ENCODE measurements around the gene MTG2. TPM values are rescaled to one million over a fixed set of nuclear protein-coding genes. Genes with fewer than 3 reads are reported as not detected.

The MTG2 gene
- total RNA-seq, 2 donors from 2014 or later: 28.0 to 41.8 TPM

DNA sequence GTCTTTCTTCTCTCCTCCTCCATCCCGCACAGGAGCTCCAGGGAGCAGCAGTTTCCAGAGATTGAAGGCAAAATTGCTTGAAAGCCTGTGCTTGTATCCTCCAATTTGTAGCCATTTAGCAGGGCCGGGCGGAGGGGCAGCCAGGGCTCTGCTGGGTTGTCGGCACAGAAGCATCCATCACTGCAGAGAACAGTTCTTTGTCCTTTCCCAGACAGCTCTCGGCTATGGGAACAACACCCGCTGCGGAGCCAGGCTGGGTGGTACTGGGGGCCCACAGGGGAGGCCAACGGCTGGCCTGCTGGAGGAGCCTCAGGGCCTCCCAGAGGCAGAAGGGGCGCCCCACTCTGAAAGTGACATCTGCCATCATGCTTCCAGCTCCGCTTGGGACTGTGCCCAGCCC lies 29.5 kb downstream of the MTG2 start:
- Histone ChIP-seq H3K36me3 (no peaks in the 10 kb centered on the region), H3K27me3 (replicated peaks; ENCODE audit: insufficient read depth) (peaks cover 4% of the 10 kb centered on the region)
- TF ChIP-seq, protein P1, sequence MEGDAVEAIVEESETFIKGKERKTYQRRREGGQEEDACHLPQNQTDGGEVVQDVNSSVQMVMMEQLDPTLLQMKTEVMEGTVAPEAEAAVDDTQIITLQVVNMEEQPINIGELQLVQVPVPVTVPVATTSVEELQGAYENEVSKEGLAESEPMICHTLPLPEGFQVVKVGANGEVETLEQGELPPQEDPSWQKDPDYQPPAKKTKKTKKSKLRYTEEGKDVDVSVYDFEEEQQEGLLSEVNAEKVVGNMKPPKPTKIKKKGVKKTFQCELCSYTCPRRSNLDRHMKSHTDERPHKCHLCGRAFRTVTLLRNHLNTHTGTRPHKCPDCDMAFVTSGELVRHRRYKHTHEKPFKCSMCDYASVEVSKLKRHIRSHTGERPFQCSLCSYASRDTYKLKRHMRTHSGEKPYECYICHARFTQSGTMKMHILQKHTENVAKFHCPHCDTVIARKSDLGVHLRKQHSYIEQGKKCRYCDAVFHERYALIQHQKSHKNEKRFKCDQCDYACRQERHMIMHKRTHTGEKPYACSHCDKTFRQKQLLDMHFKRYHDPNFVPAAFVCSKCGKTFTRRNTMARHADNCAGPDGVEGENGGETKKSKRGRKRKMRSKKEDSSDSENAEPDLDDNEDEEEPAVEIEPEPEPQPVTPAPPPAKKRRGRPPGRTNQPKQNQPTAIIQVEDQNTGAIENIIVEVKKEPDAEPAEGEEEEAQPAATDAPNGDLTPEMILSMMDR (IDR thresholded peaks at IDR 0.05): no peak

DNA sequence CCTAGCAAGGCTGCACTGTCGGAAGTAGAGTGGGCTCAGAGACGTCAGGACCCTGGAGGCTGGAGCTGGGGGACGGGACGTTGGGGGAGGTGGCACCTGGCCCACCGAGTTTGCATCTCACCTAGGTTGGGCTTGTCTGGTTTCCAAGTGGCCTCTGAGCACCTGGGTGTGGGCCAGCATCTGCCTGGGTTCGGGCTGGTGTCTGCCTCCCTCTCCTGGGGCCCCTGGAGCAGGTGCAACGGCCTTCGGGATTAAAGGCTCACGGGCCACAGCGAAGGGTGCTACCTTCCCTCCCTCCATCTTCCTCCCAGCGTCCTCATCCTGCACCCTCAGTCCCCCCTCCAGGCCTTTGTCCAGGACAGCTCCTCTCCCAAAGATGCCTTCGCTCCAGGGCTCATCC lies 31.2 kb downstream of the MTG2 start:
- DNase-seq (ENCODE audit: low spot score): no peak
- H3K27ac ChIP-seq: no peak overlapping the region
- peaks cover 16% of the 10 kb centered on the region for H3K27me3 ChIP-seq (replicated peaks; ENCODE audit: insufficient read depth)
- no peaks in the 10 kb centered on the region for H3K36me3 ChIP-seq
- H3K4me3 ChIP-seq: no peak overlapping the region
- H3K4me1 ChIP-seq (ENCODE audit: control insufficient read depth in 1 of 2, low read depth in 2 of 2): peaks cover 0 to 2% of the 10 kb centered on the region in 2 donors
- no peak for ATAC-seq (ENCODE audit: insufficient number of reproducible peaks, low FRiP score, low read depth)
- no peaks in the 10 kb centered on the region for H3K9me3 ChIP-seq
- TF ChIP-seq, protein P1 (IDR thresholded peaks at IDR 0.05): no peak

More for the DNA sequence above, 29.5 kb downstream of the MTG2 start:
- H3K27ac ChIP-seq: no peak overlapping the region
- no peaks in the 10 kb centered on the region for H3K9me3 ChIP-seq
- H3K4me3 ChIP-seq: no peak overlapping the region
- no peaks in the 10 kb centered on the region for H3K4me1 ChIP-seq (ENCODE audit: control insufficient read depth in 1 of 2, low read depth in 2 of 2)
- no peak for ATAC-seq (ENCODE audit: insufficient number of reproducible peaks, low FRiP score, low read depth)
- DNase-seq (ENCODE audit: low spot score): no peak

DNA sequence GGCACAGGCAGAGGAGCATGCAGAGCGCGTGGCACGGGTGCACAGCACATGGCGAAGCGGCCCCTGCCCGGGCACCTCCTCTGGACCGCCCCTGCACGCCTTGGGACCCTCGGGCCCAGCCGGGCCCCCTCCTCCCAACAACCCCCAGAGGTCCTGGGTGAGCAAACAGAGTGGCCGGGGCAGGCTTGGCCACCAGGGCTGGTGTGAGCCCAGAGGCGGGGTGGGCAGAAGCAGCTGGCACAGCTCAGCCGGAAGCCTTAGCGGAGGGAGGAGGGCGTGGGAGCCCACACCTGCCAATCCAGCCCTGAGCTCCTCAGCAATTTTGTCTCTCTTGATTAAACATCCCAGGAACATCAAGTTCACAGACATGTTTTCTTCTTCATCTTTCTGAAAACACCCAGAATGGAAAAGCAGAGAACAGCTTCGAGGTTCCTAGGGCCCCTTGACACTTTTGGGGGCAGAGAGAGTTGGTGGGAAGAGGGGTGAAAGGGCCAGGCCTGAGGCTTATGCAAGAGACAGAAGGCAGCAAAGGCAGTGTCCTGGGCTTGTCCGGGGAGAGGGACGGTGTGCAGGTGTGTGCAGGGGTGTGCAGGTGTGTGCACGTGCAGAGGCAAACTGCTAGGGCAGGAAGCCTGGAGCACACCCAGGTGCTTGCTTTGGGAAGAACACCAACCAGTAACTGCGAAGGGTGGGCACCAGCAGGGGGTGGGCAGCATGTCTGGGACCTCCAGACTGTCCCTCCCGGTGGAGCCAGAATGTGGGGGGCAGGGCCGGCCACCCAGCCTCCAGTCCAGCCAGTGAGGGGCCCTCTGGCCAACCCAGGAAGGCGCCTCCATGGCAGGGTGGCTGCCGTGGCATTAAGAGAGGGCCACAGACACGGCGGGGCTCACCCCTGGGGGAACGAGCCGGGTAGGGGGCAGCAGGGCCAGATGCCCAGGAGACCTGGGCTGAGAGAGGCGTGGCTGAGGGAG lies 32.5 kb downstream of the MTG2 start:
- peaks cover 3 to 9% of the 10 kb centered on the region in 2 donors for H3K4me1 ChIP-seq (ENCODE audit: control insufficient read depth in 1 of 2, low read depth in 2 of 2)
- TF ChIP-seq, protein P1 (IDR thresholded peaks at IDR 0.05): no peak
- peaks cover 20% of the 10 kb centered on the region for H3K27me3 ChIP-seq (replicated peaks; ENCODE audit: insufficient read depth)
- ATAC-seq (ENCODE audit: insufficient number of reproducible peaks, low FRiP score, low read depth) (no peak), DNase-seq (ENCODE audit: low spot score) (no peak)
- no peaks in the 10 kb centered on the region for H3K9me3 ChIP-seq
- no peak overlapping the region for H3K27ac ChIP-seq
- no peak overlapping the region for H3K4me3 ChIP-seq
- H3K36me3 ChIP-seq: no peaks in the 10 kb centered on the region

DNA sequence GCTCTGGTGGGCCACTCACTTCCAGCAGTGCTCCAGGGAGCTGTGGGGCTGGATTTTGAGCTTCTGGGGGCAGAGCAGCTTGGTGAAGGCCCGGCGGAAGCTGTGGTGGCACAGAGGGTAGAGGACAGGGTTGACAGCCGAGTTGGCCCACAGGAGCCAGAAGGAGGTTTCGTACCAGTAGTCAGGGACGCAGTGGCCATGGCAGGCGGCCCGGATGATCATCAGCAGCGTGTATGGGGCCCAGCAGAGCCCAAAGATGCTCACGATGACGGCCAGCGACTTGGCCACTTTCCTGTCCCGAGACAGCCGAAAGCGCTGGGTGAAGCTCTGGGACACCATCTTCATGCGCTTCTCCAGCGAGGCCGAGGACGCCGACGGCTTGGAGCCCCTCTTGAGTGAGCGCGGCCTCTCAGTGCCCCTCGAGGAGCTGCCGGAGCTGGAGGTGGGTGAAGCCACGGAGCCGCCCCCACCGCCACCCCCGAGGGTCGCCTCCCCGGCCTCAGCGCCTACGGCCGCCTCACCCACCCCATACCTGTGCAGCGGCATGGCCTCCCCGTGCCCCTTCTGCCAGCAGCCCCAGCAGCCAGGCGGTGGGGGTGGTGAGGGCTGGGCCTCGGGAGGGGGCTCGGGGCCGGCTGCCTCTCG lies 33.3 kb downstream of the MTG2 start:
- no peak overlapping the region for H3K4me3 ChIP-seq
- H3K27me3 ChIP-seq (replicated peaks; ENCODE audit: insufficient read depth): peaks cover 25% of the 10 kb centered on the region
- no peak overlapping the region for H3K27ac ChIP-seq
- no peak for ATAC-seq (ENCODE audit: insufficient number of reproducible peaks, low FRiP score, low read depth)
- DNase-seq (ENCODE audit: low spot score): no peak
- peaks cover 9 to 14% of the 10 kb centered on the region in 2 donors for H3K4me1 ChIP-seq (ENCODE audit: control insufficient read depth in 1 of 2, low read depth in 2 of 2)
- H3K36me3 ChIP-seq: no peaks in the 10 kb centered on the region
- no peaks in the 10 kb centered on the region for H3K9me3 ChIP-seq
- TF ChIP-seq, protein P1 (IDR thresholded peaks at IDR 0.05): no peak

All from thoracic aorta (tissue), 2 donors.